ENCODE results near the gene RTN4RL2. TPM values are rescaled to one million over a fixed set of nuclear protein-coding genes. Genes with fewer than 3 reads are reported as not detected.
A peak's percentile ranks its signal among the peaks of the same experiment; 100 is the strongest.

The RTN4RL2 gene
- total and polyA plus RNA-seq, 10 of the 15 experiments (the other 5 are each of a cell fraction or from before 2014, with no cell fraction given): 0.14 to 1.1 (median 0.52) TPM; not detected in 4

DNA sequence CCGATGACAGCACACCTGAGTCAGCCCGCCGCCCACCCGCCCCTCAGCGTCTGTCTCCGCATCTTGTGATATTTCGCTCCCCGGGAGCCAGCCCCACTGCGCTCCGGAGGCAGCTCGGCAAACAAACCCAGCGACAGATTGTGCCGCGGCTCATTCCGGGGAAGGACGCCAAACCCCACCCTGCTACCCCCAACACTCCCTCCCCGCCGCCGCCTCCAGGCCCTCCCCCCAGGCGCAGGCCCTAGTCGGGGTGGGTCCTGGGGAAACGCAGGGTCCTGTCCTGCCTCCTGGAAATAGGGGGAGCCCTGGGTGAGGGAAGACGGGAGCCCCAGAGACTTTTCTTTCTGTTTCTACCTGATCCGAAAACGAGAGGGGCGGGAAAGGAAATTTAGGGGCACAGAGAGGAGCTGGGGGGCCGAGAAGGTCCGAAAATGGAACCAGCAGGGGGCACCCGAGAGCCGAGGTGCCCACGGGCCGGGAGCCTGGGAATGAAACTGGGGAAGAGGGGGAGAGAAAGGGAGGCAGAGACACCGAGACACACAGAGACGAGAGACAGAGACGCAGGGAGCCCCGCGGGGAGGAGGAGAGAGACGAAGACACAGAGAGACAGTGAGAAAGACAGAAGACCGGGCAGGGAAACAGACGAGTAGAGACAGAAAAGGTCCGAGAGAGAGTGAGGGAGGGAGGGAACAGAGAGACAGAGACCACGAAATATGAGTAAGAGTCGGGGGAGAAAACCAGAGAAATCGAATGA is 1.7 kb upstream of the RTN4RL2 start (continued):
- TF ChIP-seq, protein P1, sequence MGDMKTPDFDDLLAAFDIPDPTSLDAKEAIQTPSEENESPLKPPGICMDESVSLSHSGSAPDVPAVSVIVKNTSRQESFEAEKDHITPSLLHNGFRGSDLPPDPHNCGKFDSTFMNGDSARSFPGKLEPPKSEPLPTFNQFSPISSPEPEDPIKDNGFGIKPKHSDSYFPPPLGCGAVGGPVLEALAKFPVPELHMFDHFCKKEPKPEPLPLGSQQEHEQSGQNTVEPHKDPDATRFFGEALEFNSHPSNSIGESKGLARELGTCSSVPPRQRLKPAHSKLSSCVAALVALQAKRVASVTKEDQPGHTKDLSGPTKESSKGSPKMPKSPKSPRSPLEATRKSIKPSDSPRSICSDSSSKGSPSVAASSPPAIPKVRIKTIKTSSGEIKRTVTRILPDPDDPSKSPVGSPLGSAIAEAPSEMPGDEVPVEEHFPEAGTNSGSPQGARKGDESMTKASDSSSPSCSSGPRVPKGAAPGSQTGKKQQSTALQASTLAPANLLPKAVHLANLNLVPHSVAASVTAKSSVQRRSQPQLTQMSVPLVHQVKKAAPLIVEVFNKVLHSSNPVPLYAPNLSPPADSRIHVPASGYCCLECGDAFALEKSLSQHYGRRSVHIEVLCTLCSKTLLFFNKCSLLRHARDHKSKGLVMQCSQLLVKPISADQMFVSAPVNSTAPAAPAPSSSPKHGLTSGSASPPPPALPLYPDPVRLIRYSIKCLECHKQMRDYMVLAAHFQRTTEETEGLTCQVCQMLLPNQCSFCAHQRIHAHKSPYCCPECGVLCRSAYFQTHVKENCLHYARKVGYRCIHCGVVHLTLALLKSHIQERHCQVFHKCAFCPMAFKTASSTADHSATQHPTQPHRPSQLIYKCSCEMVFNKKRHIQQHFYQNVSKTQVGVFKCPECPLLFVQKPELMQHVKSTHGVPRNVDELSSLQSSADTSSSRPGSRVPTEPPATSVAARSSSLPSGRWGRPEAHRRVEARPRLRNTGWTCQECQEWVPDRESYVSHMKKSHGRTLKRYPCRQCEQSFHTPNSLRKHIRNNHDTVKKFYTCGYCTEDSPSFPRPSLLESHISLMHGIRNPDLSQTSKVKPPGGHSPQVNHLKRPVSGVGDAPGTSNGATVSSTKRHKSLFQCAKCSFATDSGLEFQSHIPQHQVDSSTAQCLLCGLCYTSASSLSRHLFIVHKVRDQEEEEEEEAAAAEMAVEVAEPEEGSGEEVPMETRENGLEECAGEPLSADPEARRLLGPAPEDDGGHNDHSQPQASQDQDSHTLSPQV (IDR thresholded peaks at IDR 0.05): no peak
- TF ChIP-seq, protein P2, sequence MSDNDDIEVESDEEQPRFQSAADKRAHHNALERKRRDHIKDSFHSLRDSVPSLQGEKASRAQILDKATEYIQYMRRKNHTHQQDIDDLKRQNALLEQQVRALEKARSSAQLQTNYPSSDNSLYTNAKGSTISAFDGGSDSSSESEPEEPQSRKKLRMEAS (IDR thresholded peaks at IDR 0.05; ENCODE audit: low read depth, low read length): no peak
- TF ChIP-seq CREB1 (IDR thresholded peaks at IDR 0.05; ENCODE audit: low read depth) (no peak), NR2C2 (IDR thresholded peaks at IDR 0.05; ENCODE audit: borderline replicate concordance, control insufficient read depth, insufficient read length, low read depth) (no peak), ZNF622 (IDR thresholded peaks at IDR 0.05) (no peak), SMC3 (IDR thresholded peaks at IDR 0.05; ENCODE audit: borderline replicate concordance, low read length) (peak; percentile 44), BHLHE40 (IDR thresholded peaks at IDR 0.05; ENCODE audit: borderline replicate concordance in 1 of 2, low read depth in 2 of 2, low read length in 1 of 2) (peak in 1 of 2 experiments; percentile 4; a peak in 1 of 4 replicates), RBBP5 (conservative IDR thresholded peaks at IDR 0.05) (no peak), PML (IDR thresholded peaks at IDR 0.05; ENCODE audit: low read length) (no peak), NFYA (IDR thresholded peaks at IDR 0.05; ENCODE audit: borderline replicate concordance, low read depth, low read length) (no peak), SMARCA5 (IDR thresholded peaks at IDR 0.05) (no peak), RAD21 (IDR thresholded peaks at IDR 0.05; ENCODE audit: insufficient read depth, low read depth, low read length) (peak; percentile 42), FOS (IDR thresholded peaks at IDR 0.05; ENCODE audit: borderline replicate concordance, extremely low read depth, insufficient read length) (no peak), TCF3 (IDR thresholded peaks at IDR 0.05; ENCODE audit: borderline replicate concordance, insufficient read depth, low read depth, low read length) (no peak)
- TF ChIP-seq, protein P3, sequence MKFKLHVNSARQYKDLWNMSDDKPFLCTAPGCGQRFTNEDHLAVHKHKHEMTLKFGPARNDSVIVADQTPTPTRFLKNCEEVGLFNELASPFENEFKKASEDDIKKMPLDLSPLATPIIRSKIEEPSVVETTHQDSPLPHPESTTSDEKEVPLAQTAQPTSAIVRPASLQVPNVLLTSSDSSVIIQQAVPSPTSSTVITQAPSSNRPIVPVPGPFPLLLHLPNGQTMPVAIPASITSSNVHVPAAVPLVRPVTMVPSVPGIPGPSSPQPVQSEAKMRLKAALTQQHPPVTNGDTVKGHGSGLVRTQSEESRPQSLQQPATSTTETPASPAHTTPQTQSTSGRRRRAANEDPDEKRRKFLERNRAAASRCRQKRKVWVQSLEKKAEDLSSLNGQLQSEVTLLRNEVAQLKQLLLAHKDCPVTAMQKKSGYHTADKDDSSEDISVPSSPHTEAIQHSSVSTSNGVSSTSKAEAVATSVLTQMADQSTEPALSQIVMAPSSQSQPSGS (IDR thresholded peaks at IDR 0.05; ENCODE audit: low read length): no peak
- TF ChIP-seq, protein P4, sequence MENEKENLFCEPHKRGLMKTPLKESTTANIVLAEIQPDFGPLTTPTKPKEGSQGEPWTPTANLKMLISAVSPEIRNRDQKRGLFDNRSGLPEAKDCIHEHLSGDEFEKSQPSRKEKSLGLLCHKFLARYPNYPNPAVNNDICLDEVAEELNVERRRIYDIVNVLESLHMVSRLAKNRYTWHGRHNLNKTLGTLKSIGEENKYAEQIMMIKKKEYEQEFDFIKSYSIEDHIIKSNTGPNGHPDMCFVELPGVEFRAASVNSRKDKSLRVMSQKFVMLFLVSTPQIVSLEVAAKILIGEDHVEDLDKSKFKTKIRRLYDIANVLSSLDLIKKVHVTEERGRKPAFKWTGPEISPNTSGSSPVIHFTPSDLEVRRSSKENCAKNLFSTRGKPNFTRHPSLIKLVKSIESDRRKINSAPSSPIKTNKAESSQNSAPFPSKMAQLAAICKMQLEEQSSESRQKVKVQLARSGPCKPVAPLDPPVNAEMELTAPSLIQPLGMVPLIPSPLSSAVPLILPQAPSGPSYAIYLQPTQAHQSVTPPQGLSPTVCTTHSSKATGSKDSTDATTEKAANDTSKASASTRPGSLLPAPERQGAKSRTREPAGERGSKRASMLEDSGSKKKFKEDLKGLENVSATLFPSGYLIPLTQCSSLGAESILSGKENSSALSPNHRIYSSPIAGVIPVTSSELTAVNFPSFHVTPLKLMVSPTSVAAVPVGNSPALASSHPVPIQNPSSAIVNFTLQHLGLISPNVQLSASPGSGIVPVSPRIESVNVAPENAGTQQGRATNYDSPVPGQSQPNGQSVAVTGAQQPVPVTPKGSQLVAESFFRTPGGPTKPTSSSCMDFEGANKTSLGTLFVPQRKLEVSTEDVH (IDR thresholded peaks at IDR 0.05; ENCODE audit: low read depth, partially characterized antibody): no peak
- TF ChIP-seq, protein P5, sequence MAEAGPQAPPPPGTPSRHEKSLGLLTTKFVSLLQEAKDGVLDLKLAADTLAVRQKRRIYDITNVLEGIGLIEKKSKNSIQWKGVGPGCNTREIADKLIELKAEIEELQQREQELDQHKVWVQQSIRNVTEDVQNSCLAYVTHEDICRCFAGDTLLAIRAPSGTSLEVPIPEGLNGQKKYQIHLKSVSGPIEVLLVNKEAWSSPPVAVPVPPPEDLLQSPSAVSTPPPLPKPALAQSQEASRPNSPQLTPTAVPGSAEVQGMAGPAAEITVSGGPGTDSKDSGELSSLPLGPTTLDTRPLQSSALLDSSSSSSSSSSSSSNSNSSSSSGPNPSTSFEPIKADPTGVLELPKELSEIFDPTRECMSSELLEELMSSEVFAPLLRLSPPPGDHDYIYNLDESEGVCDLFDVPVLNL (IDR thresholded peaks at IDR 0.05; ENCODE audit: low read depth, low read length): no peak
- TF ChIP-seq, protein P6, sequence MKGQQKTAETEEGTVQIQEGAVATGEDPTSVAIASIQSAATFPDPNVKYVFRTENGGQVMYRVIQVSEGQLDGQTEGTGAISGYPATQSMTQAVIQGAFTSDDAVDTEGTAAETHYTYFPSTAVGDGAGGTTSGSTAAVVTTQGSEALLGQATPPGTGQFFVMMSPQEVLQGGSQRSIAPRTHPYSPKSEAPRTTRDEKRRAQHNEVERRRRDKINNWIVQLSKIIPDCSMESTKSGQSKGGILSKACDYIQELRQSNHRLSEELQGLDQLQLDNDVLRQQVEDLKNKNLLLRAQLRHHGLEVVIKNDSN (IDR thresholded peaks at IDR 0.05; ENCODE audit: borderline replicate concordance, extremely low read length, insufficient read depth, low read depth, low read length): no peak

Measured in GM12878 (cell line).